H1 (cell line): Measurements from ENCODE around the gene BTBD16.

ENCODE experiments used
- CREB1 ChIP-seq: IDR thresholded peaks from 2 replicates; pipeline ENCODE4 v1.6.1; 2012; ENCODE audit warnings: inconsistent platforms
- EGR1 ChIP-seq: IDR thresholded peaks from 2 replicates; pipeline ENCODE4 v1.6.1; 2011; ENCODE audit warnings: low read depth, low read length, borderline replicate concordance
- EZH2 ChIP-seq: fragments of 200-600 bp; sonication (generic); IDR thresholded peaks from 2 replicates; pipeline ENCODE4 v1.7.1; 2012; ENCODE audit warnings: low read depth, mild to moderate bottlenecking, moderate library complexity, low read length, inconsistent platforms; ENCODE audit not compliant: severe bottlenecking
- KDM1A ChIP-seq: fragments of 200-600, 300-600 bp; sonication (generic); IDR thresholded peaks from 2 replicates; pipeline ENCODE4 v1.7.1; 2016; ENCODE audit warnings: mild to moderate bottlenecking, low read length, borderline replicate concordance
- RAD21 ChIP-seq, 2 experiments: IDR thresholded peaks in 1 of 2; conservative IDR thresholded peaks in 1 of 2; 2 replicates each; pipeline ENCODE4 v1.6.1; 2011; ENCODE audit warnings: low read depth in 2 of 2, low read length in 2 of 2, improper control_type of control experiment in 1 of 2, inconsistent platforms in 1 of 2, mild to moderate bottlenecking in 1 of 2, moderate library complexity in 1 of 2
- SAP30 ChIP-seq: fragments of 300-600 bp; sonication (generic); IDR thresholded peaks from 2 replicates; pipeline ENCODE4 v1.7.1; 2012; ENCODE audit warnings: low read length, moderate library complexity, mild to moderate bottlenecking, inconsistent platforms; ENCODE audit not compliant: insufficient read depth, insufficient replicate concordance
- SIX5 ChIP-seq: IDR thresholded peaks from 2 replicates; pipeline ENCODE4 v1.6.1; 2011; ENCODE audit warnings: mild to moderate bottlenecking, low read depth, low read length
- SRF ChIP-seq: IDR thresholded peaks from 2 replicates; pipeline ENCODE4 v1.6.1; 2011; ENCODE audit warnings: mild to moderate bottlenecking, low read depth, low read length, moderate library complexity
- TF ChIP-seq, protein P1 (sequence below): IDR thresholded peaks from 2 replicates; pipeline ENCODE4 v1.6.1; 2012; ENCODE audit warnings: inconsistent platforms
- TF ChIP-seq, protein P2 (sequence below): IDR thresholded peaks from 2 replicates; pipeline ENCODE4 v1.6.1; 2011; ENCODE audit warnings: low read depth, mild to moderate bottlenecking, low read length; ENCODE audit not compliant: insufficient read depth
- TF ChIP-seq, protein P3 (sequence below): IDR thresholded peaks from 2 replicates; pipeline ENCODE4 v1.6.1; 2011; ENCODE audit warnings: low read length, improper control_type of control experiment

DNA sequence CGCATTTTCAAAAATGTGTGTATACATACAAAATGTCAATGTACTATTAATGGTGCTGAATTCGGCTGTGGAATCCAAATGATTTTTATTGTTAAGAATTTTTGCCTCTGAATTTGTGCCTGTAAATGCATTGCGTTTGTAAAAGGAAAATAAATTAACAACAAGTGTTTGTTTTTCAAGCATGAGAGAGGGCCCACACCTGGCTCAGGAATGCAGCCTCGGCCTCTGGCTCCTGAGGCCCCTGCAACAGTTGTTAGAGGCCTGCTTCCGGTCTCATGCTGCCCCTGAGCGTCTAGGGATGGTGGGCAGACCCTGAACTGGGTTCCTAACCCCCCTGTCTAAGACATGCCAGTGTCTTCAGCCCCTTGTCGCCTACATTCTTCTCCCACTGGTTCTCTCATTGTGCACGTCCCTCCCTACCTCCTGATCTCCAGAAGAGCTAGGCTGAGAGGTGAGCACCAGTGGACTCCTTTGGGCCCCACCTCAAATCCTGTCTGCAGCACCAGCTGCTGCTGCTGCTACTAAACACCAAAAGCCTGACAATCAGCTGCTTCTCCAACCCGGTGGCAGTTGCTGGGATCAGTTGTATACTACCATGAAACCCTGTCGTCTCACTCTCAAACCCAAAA, 1.9 kb upstream of the BTBD16 start:
- TF ChIP-seq, protein P1, sequence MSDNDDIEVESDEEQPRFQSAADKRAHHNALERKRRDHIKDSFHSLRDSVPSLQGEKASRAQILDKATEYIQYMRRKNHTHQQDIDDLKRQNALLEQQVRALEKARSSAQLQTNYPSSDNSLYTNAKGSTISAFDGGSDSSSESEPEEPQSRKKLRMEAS, result no peak
- no peak for TF ChIP-seq CREB1
- no peak for TF ChIP-seq KDM1A
- TF ChIP-seq RAD21 (IDR thresholded peaks at IDR 0.05 in 1 of 2, conservative IDR thresholded peaks at IDR 0.05 in 1 of 2; ENCODE audit: low read depth in 2 of 2, low read length in 2 of 2), result no peak
- no peak for TF ChIP-seq SAP30
- TF ChIP-seq SRF, result no peak
- no peak for TF ChIP-seq EGR1
- TF ChIP-seq EZH2, result no peak
- TF ChIP-seq, protein P2, sequence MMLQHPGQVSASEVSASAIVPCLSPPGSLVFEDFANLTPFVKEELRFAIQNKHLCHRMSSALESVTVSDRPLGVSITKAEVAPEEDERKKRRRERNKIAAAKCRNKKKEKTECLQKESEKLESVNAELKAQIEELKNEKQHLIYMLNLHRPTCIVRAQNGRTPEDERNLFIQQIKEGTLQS, result no peak
- TF ChIP-seq SIX5, result no peak
- TF ChIP-seq, protein P3, sequence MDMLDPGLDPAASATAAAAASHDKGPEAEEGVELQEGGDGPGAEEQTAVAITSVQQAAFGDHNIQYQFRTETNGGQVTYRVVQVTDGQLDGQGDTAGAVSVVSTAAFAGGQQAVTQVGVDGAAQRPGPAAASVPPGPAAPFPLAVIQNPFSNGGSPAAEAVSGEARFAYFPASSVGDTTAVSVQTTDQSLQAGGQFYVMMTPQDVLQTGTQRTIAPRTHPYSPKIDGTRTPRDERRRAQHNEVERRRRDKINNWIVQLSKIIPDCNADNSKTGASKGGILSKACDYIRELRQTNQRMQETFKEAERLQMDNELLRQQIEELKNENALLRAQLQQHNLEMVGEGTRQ, result no peak
